ENCODE data around the gene RPL38.

Gene RPL38

GRCh38 chr17:74239172-74239571 lies 35.7 kb downstream of the RPL38 start:
- no peak overlapping the region for H3K27ac ChIP-seq (replicated peaks)
- DNase-seq (ENCODE audit: low read depth in 1 of 2, low spot score in 1 of 2), result peak; percentile 61 to 70
- H3K27me3 ChIP-seq (ENCODE audit: insufficient read depth, poor library complexity, severe bottlenecking), result no peaks in the 10 kb centered on the region
- H3K4me3 ChIP-seq (replicated peaks; ENCODE audit: insufficient read depth, low read length), result no peak overlapping the region
- no peak for TF ChIP-seq SPI1 (IDR thresholded peaks at IDR 0.05; ENCODE audit: borderline replicate concordance, low read depth)
- TF ChIP-seq CTCF (IDR thresholded peaks at IDR 0.05; ENCODE audit: insufficient read depth, low read length), result no peak

GRCh38 chr17:74240618-74241205 lies 37.2 kb downstream of the RPL38 start:
- no peak overlapping the region for H3K4me3 ChIP-seq (replicated peaks; ENCODE audit: insufficient read depth, low read length)
- TF ChIP-seq POLR2AphosphoS5 (IDR thresholded peaks at IDR 0.05; ENCODE audit: low read depth) (no peak), REST (IDR thresholded peaks at IDR 0.05; ENCODE audit: insufficient replicate concordance, low read depth) (no peak), CTCF (IDR thresholded peaks at IDR 0.05; ENCODE audit: insufficient read depth, low read length) (no peak), GABPA (IDR thresholded peaks at IDR 0.05; ENCODE audit: low read depth) (no peak), SPI1 (IDR thresholded peaks at IDR 0.05; ENCODE audit: borderline replicate concordance, low read depth) (no peak)
- DNase-seq (ENCODE audit: low read depth in 1 of 2, low spot score in 1 of 2), result no peak
- H3K27me3 ChIP-seq (ENCODE audit: insufficient read depth, poor library complexity, severe bottlenecking), result no peaks in the 10 kb centered on the region
- no peak overlapping the region for H3K27ac ChIP-seq (replicated peaks)

GRCh38 chr17:74241431-74241830 lies 38.0 kb downstream of the RPL38 start:
- DNase-seq (ENCODE audit: low read depth in 1 of 2, low spot score in 1 of 2), result no peak
- TF ChIP-seq SPI1 (IDR thresholded peaks at IDR 0.05; ENCODE audit: borderline replicate concordance, low read depth), result no peak
- no peak for TF ChIP-seq POLR2AphosphoS5 (IDR thresholded peaks at IDR 0.05; ENCODE audit: low read depth)
- no peak overlapping the region for H3K27ac ChIP-seq (replicated peaks)

GRCh38 chr17:74241847-74242246 lies 38.4 kb downstream of the RPL38 start:
- TF ChIP-seq CTCF (IDR thresholded peaks at IDR 0.05; ENCODE audit: insufficient read depth, low read length) (no peak), SPI1 (IDR thresholded peaks at IDR 0.05; ENCODE audit: borderline replicate concordance, low read depth) (no peak), POLR2AphosphoS5 (IDR thresholded peaks at IDR 0.05; ENCODE audit: low read depth) (no peak), GABPA (IDR thresholded peaks at IDR 0.05; ENCODE audit: low read depth) (no peak), REST (IDR thresholded peaks at IDR 0.05; ENCODE audit: insufficient replicate concordance, low read depth) (no peak)
- H3K27ac ChIP-seq (replicated peaks), result no peak overlapping the region
- no peak overlapping the region for H3K4me3 ChIP-seq (replicated peaks; ENCODE audit: insufficient read depth, low read length)
- H3K27me3 ChIP-seq (ENCODE audit: insufficient read depth, poor library complexity, severe bottlenecking), result no peaks in the 10 kb centered on the region
- DNase-seq (ENCODE audit: low read depth in 1 of 2, low spot score in 1 of 2), result no peak

More at GRCh38 chr17:74241431-74241830, 38.0 kb downstream of the RPL38 start:
- H3K4me3 ChIP-seq (replicated peaks; ENCODE audit: insufficient read depth, low read length), result no peak overlapping the region
- no peaks in the 10 kb centered on the region for H3K27me3 ChIP-seq (ENCODE audit: insufficient read depth, poor library complexity, severe bottlenecking)

All from HL-60 (cell line).